H1 (cell line): ENCODE data around the gene SLC27A5. TPM values are rescaled to one million over a fixed set of nuclear protein-coding genes. Genes with fewer than 3 reads are reported as not detected.

ENCODE experiments used
- CTCF ChIA-PET: fragments of 300-600 bp; sonication (Branson Sonifier 250); formaldehyde crosslinking; loops from one replicate; lab custom pipeline; 2021; ENCODE audit not compliant: partially characterized antibody; lab: Charles Lee
- POLR2A ChIA-PET: fragments of 300-600 bp; sonication (Branson Sonifier 250); formaldehyde crosslinking; loops from one replicate; lab custom pipeline; 2021; ENCODE audit warnings: inconsistent platforms; ENCODE audit not compliant: partially characterized antibody; lab: Charles Lee
- DNase-seq, 2 experiments: peaks; one replicate each; pipeline versions ENCODE4 v3.0.0 to v3.0.0-alpha.2; 2010 to 2022; ENCODE audit warnings: low spot score in 2 of 2, low read depth in 1 of 2, mixed read lengths in 1 of 2
- FAIRE-seq: peaks from 2 replicates; lab custom pipeline; 2011; peaks lifted over from hg19 to GRCh38; lab: Jason Lieb, UNC
- H2AFZ ChIP-seq: 2 replicates; pipeline ENCODE4 v1.8.1; 2012; ENCODE audit warnings: low read length, inconsistent platforms
- H2AK5ac ChIP-seq: 2 replicates; pipeline ENCODE4 v1.6.1; 2013; ENCODE audit warnings: low read depth, low read length
- H2BK120ac ChIP-seq: replicated peaks from 2 replicates; pipeline ENCODE3; 2013; ENCODE audit warnings: low read depth, low read length, inconsistent platforms
- H2BK12ac ChIP-seq: 2 replicates; pipeline ENCODE4 v1.6.1; 2013; ENCODE audit warnings: low read depth, low read length
- H2BK15ac ChIP-seq: 2 replicates; pipeline ENCODE4 v1.6.1; 2013; ENCODE audit warnings: low read length
- H2BK20ac ChIP-seq: 2 replicates; pipeline ENCODE4 v1.6.1; 2013; ENCODE audit warnings: low read length
- H2BK5ac ChIP-seq: 2 replicates; pipeline ENCODE4 v1.6.1; 2013; ENCODE audit warnings: low read depth, low read length
- H3K14ac ChIP-seq: 2 replicates; pipeline ENCODE4 v1.6.1; 2013; ENCODE audit warnings: inconsistent platforms; ENCODE audit not compliant: insufficient read length
- H3K18ac ChIP-seq: 2 replicates; pipeline ENCODE4 v1.6.1; 2013; ENCODE audit warnings: low read length; ENCODE audit errors: extremely low read depth
- H3K23ac ChIP-seq: 2 replicates; pipeline ENCODE4 v1.6.1; 2013; ENCODE audit warnings: inconsistent platforms; ENCODE audit not compliant: insufficient read length
- H3K23me2 ChIP-seq: 2 replicates; pipeline ENCODE4 v1.6.1; 2013; ENCODE audit warnings: low read depth, low read length
- H3K27ac ChIP-seq: 2 replicates; pipeline ENCODE4 v1.6.1; 2011; ENCODE audit warnings: low read depth, low read length, inconsistent platforms
- H3K27me3 ChIP-seq, 4 experiments: replicated peaks in 1 of 4; 1 replicate in 1 of 4; 2 replicates in 3 of 4; pipeline versions ENCODE4 v1.6.1 to v1.8.1; 2011 to 2013; ENCODE audit warnings: low read length in 3 of 4, mild to moderate bottlenecking in 3 of 4, inconsistent platforms in 2 of 4, mixed read lengths in 2 of 4, moderate library complexity in 1 of 4; ENCODE audit not compliant: control insufficient read depth in 3 of 4, insufficient read depth in 3 of 4; ENCODE audit errors: extremely low read depth in 1 of 4
- H3K36me3 ChIP-seq, 4 experiments: 2 replicates each; pipeline versions ENCODE4 v1.6.1 to v1.8.1; 2011 to 2013; ENCODE audit warnings: mild to moderate bottlenecking in 4 of 4, low read length in 3 of 4, moderate library complexity in 2 of 4, control low read depth in 1 of 4, inconsistent platforms in 1 of 4; ENCODE audit not compliant: insufficient read depth in 4 of 4, control insufficient read depth in 2 of 4
- H3K4ac ChIP-seq: replicated peaks from 2 replicates; pipeline ENCODE3; 2013; ENCODE audit warnings: low read length, low read depth, mixed read lengths, inconsistent platforms; ENCODE audit not compliant: insufficient read length
- H3K4me1 ChIP-seq, 4 experiments: replicated peaks in 1 of 4; 1 replicate in 1 of 4; 2 replicates in 3 of 4; pipeline versions ENCODE4 v1.6.1 to v1.8.1; 2011 to 2013; ENCODE audit warnings: low read length in 3 of 4, inconsistent platforms in 2 of 4, mixed read lengths in 1 of 4; ENCODE audit not compliant: insufficient read depth in 4 of 4, control insufficient read depth in 3 of 4
- H3K4me2 ChIP-seq, 2 experiments: 2 replicates each; pipeline versions ENCODE4 v1.6.1 to v1.8.1; 2011 to 2013; ENCODE audit warnings: low read depth in 2 of 2, low read length in 2 of 2, control low read depth in 1 of 2, inconsistent platforms in 1 of 2, mild to moderate bottlenecking in 1 of 2; ENCODE audit not compliant: insufficient read depth in 1 of 2
- H3K4me3 ChIP-seq, 4 experiments: fragments of 200-600, 300-600 bp in 1 of 4; sonication (generic), shearing (Covaris generic), sonication (Bioruptor Twin) in 1 of 4; 2 replicates each; pipeline versions ENCODE4 v1.5.1 to v1.8.1; 2011 to 2016; ENCODE audit warnings: low read length in 4 of 4, low read depth in 3 of 4, control low read depth in 2 of 4, inconsistent platforms in 2 of 4, mild to moderate bottlenecking in 2 of 4, mixed read lengths in 1 of 4, moderate library complexity in 1 of 4; ENCODE audit not compliant: insufficient read depth in 2 of 4; ENCODE audit errors: extremely low read depth in 1 of 4
- H3K56ac ChIP-seq: replicated peaks from 2 replicates; pipeline ENCODE3; 2013; ENCODE audit warnings: low read depth, mild to moderate bottlenecking, mixed read lengths, low read length, inconsistent platforms; ENCODE audit not compliant: insufficient read length
- H3K79me1 ChIP-seq: 2 replicates; pipeline ENCODE4 v1.6.1; 2013; ENCODE audit warnings: low read depth, low read length, control low read depth
- H3K79me2 ChIP-seq, 2 experiments: 2 replicates each; pipeline versions ENCODE4 v1.6.1 to v1.8.1; 2012 to 2013; ENCODE audit warnings: low read length in 2 of 2, mild to moderate bottlenecking in 2 of 2, inconsistent platforms in 1 of 2; ENCODE audit not compliant: insufficient read depth in 2 of 2, control insufficient read depth in 1 of 2
- H3K9ac ChIP-seq, 4 experiments: replicated peaks in 1 of 4; 1 replicate in 1 of 4; 2 replicates in 3 of 4; pipeline versions ENCODE4 v1.6.1 to v1.8.1; 2011 to 2013; ENCODE audit warnings: low read depth in 3 of 4, low read length in 3 of 4, control low read depth in 2 of 4, mild to moderate bottlenecking in 2 of 4, moderate library complexity in 2 of 4, inconsistent platforms in 1 of 4; ENCODE audit errors: extremely low read depth in 1 of 4
- H3K9me3 ChIP-seq, 2 experiments: 2 replicates each; pipeline versions ENCODE4 v1.6.1 to v1.8.1; 2012 to 2013; ENCODE audit warnings: mild to moderate bottlenecking in 2 of 2, moderate library complexity in 2 of 2, control low read depth in 1 of 2, inconsistent platforms in 1 of 2, low read depth in 1 of 2, low read length in 1 of 2, mixed read lengths in 1 of 2; ENCODE audit not compliant: insufficient read depth in 2 of 2
- H4K20me1 ChIP-seq, 2 experiments: replicated peaks in 1 of 2; 2 replicates each; pipeline versions ENCODE3 to v1.8.1; 2011 to 2013; ENCODE audit warnings: inconsistent platforms in 2 of 2, low read length in 2 of 2, mild to moderate bottlenecking in 1 of 2; ENCODE audit not compliant: insufficient read depth in 2 of 2, control insufficient read depth in 1 of 2
- H4K5ac ChIP-seq: 2 replicates; pipeline ENCODE4 v1.6.1; 2013; ENCODE audit warnings: low read length, low read depth, mixed read lengths, inconsistent platforms; ENCODE audit not compliant: insufficient read length
- H4K8ac ChIP-seq: 2 replicates; pipeline ENCODE4 v1.8.0; 2013; ENCODE audit warnings: mild to moderate bottlenecking, moderate library complexity, low read length, inconsistent platforms; ENCODE audit not compliant: insufficient read depth; ENCODE audit errors: extremely low read depth
- H4K91ac ChIP-seq: replicated peaks from 2 replicates; pipeline ENCODE3; 2013; ENCODE audit warnings: low read length, mixed read lengths, inconsistent platforms; ENCODE audit not compliant: insufficient read length
- BACH1 ChIP-seq: IDR thresholded peaks from 2 replicates; pipeline ENCODE4 v1.6.1; 2012; ENCODE audit warnings: low read length, improper control_type of control experiment
- CBX5 ChIP-seq: fragments of 300-800, 300-1000 bp; sonication (generic); IDR thresholded peaks from 2 replicates; pipeline ENCODE4 v1.7.1; 2016; ENCODE audit warnings: antibody characterized with exemption, low read length, low read depth
- CHD2 ChIP-seq: IDR thresholded peaks from 2 replicates; pipeline ENCODE4 v1.6.1; 2012; ENCODE audit warnings: low read length, improper control_type of control experiment
- EP300 ChIP-seq, 2 experiments: IDR thresholded peaks; 1 replicate in 1 of 2; 2 replicates in 1 of 2; pipeline ENCODE4 v1.6.1; 2011 to 2012; ENCODE audit warnings: low read depth in 2 of 2, low read length in 2 of 2, mild to moderate bottlenecking in 2 of 2, borderline replicate concordance in 1 of 2, inconsistent platforms in 1 of 2, moderate library complexity in 1 of 2
- FOSL1 ChIP-seq: IDR thresholded peaks from 2 replicates; pipeline ENCODE4 v1.6.1; 2011; ENCODE audit warnings: mild to moderate bottlenecking, low read depth, low read length, moderate library complexity; ENCODE audit not compliant: insufficient read depth
- GTF2F1 ChIP-seq: IDR thresholded peaks from 2 replicates; pipeline ENCODE4 v1.6.1; 2012; ENCODE audit warnings: low read depth, low read length, improper control_type of control experiment, borderline replicate concordance
- HDAC6 ChIP-seq: IDR thresholded peaks from one replicate; pipeline ENCODE4 v1.7.1; 2012; ENCODE audit warnings: low read depth, mild to moderate bottlenecking, inconsistent platforms, low read length, moderate library complexity
- KDM4A ChIP-seq: IDR thresholded peaks from one replicate; pipeline ENCODE4 v1.7.1; 2012; ENCODE audit warnings: low read depth, mild to moderate bottlenecking, moderate library complexity, low read length, inconsistent platforms; ENCODE audit not compliant: severe bottlenecking
- MAFK ChIP-seq: IDR thresholded peaks from 2 replicates; pipeline ENCODE4 v1.6.1; 2012; ENCODE audit warnings: low read depth, mild to moderate bottlenecking, improper control_type of control experiment, low read length
- POLR2A ChIP-seq, 2 experiments: IDR thresholded peaks; 1 replicate in 1 of 2; 2 replicates in 1 of 2; pipeline ENCODE4 v1.6.1; 2011; ENCODE audit warnings: low read depth in 2 of 2, low read length in 2 of 2, mild to moderate bottlenecking in 2 of 2; ENCODE audit errors: control extremely low read depth in 1 of 2
- RBBP5 ChIP-seq: IDR thresholded peaks from 2 replicates; pipeline ENCODE4 v1.7.1; 2012; ENCODE audit warnings: low read depth, mild to moderate bottlenecking, inconsistent platforms, low read length, moderate library complexity, borderline replicate concordance
- YY1 ChIP-seq: IDR thresholded peaks from 2 replicates; pipeline ENCODE4 v1.6.1; 2011; ENCODE audit warnings: low read depth, mild to moderate bottlenecking, low read length
- WGBS, 2 experiments: shearing (Covaris generic) in 1 of 2; methylation state at CpG; one replicate each; pipeline versions ENCODE4 v1.1.6 to v1.1.7; 2013 to 2015; ENCODE audit warnings: low lambda C conversion rate in 2 of 2, mixed read lengths in 2 of 2, inconsistent platforms in 1 of 2, low coverage in 1 of 2, missing lambda C conversion rate in 1 of 2; ENCODE audit not compliant: insufficient replicate concordance in 2 of 2, insufficient coverage in 1 of 2, insufficient read length in 1 of 2; ENCODE audit errors: extremely low coverage in 1 of 2, missing lambda C conversion rate in 1 of 2; 5-methylcytosine and 5-hydroxymethylcytosine counted together
- polyA plus RNA-seq, 7 experiments: library from polyadenylated mRNA; depleted of rRNA in 3 of 7; stranded (reverse) in 5 of 7; unstranded in 2 of 7; fragments of >200 nt in 5 of 7; fragments of 200-250 nt in 2 of 7; gene quantifications; 1 replicate in 5 of 7; 2 replicates in 1 of 7; 4 replicates in 1 of 7; pipeline versions ENCODE4 v1.2.1 to v1.2.3, GENCODE V29; 2011 to 2013; ENCODE audit warnings: missing spikeins in 2 of 7, mixed read lengths in 2 of 7
- total RNA-seq: library from RNA; stranded (reverse); fragmentation: NEBNext Ultra II Directional; extraction: Animal tissue kit (Norgen Biotek cat#: 25700); gene quantifications from 2 replicates; pipeline ENCODE4 v1.2.1, GENCODE V29; 2021

The SLC27A5 gene
- total and polyA plus RNA-seq, 2 of the 8 experiments (the other 6 are each of a cell fraction or from before 2014, with no cell fraction given): 25.1 to 80.5 TPM

DNA sequence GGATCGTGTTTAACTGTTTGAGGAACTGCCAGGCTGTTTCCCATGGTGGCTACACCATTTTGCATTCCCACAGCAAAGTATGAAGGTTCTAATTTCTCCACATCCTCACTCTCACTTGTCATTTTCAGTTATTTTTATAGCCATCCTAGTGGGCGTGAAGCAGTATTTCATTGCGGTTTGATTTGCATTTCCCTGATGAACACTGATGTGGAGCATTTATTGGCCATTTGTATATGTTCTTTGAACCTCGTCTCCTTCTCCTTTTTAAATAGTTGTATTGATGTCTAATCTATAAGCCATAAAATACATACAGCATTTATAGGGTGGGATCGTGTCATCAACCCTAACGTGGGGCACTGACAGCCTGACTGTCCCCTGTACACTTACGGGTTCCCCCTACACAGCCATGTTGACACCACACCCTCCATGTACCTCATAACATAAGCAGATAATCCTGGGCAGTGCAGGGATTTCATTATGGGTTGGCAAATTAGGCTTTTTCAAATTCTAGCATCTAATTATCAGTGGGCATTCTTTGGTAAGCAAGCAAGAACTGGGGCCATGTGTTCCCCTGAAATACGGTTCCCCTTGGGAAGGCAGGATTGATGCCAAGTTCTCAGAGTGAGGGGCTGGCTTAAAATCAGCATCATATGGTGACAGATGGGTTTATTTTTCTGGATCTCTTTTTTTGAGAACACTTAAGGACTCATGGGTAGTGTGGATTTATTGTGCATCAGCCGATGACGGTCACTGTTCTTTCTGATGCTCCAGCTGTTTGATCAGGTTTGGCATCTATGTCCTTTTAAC lies 19.4 kb upstream of the SLC27A5 start:
- WGBS, 2 experiments: 89% methylated on average over 10 of the region's 10 CpGs; no CpG with 5 or more reads in 1 of the 2 experiments
- Histone ChIP-seq H3K56ac (no peak overlapping the region), H2BK12ac (no peak overlapping the region; the same call in 1 of the 2 replicates), H3K18ac (no peak overlapping the region), H3K79me2 (no peaks in the 10 kb centered on the region), H3K4ac (no peak overlapping the region), H3K23me2 (no peaks in the 10 kb centered on the region), H3K9ac (no peak overlapping the region), H3K4me3 (no peak overlapping the region), H3K4me2 (no peak overlapping the region), H2BK120ac (no peak overlapping the region), H3K23ac (no peak overlapping the region), H3K27me3 (peaks cover 0 to 4% (median 0%) of the 10 kb centered on the region in 4 experiments; a peak in 1 of 7 replicates), H4K5ac (no peak overlapping the region), H2AFZ (no peak overlapping the region), H3K27ac (no peak overlapping the region), H2BK5ac (no peak overlapping the region), H2BK20ac (no peak overlapping the region), H4K91ac (no peak overlapping the region), H4K20me1 (no peaks in the 10 kb centered on the region), H3K14ac (no peak overlapping the region), H2BK15ac (no peak overlapping the region), H3K36me3 (no peaks in the 10 kb centered on the region), H3K9me3 (no peaks in the 10 kb centered on the region), H4K8ac (no peak overlapping the region), H3K4me1 (no peaks in the 10 kb centered on the region), H2AK5ac (no peak overlapping the region), H3K79me1 (no peaks in the 10 kb centered on the region)
- CTCF ChIA-PET: interaction anchor here (0.7 to 1.7 kb wide), 2 partner anchors 11 to 50 kb away, joined by 4 to 15 read pairs; partner anchors contain the start of gene ZBTB45
- POLR2A ChIA-PET: interaction anchor here (1.3 to 21.3 kb wide), 9 partner anchors 10 to 23 kb away, joined by 3 to 650 read pairs (median 11); partner anchors contain the start of genes CHMP2A, TRIM28 and ZBTB45
- FAIRE-seq (no peak), DNase-seq (no peak)
- TF ChIP-seq POLR2A (IDR thresholded peaks at IDR 0.05; ENCODE audit: control extremely low read depth in 1 of 2, low read depth in 2 of 2, low read length in 2 of 2): no peak
- TF ChIP-seq RBBP5: no peak
- TF ChIP-seq CHD2: no peak
- no peak for TF ChIP-seq FOSL1
- TF ChIP-seq YY1: no peak
- TF ChIP-seq CBX5: no peak
- no peak for TF ChIP-seq EP300 (IDR thresholded peaks at IDR 0.05; ENCODE audit: borderline replicate concordance in 1 of 2, low read depth in 2 of 2, low read length in 2 of 2)
- TF ChIP-seq MAFK: no peak
- no peak for TF ChIP-seq BACH1
- TF ChIP-seq GTF2F1: no peak
- TF ChIP-seq HDAC6: no peak
- TF ChIP-seq KDM4A: no peak
